Right hindlimb (tissue), 1 donor: ENCODE measurements around the gene C14orf180.
A peak's percentile ranks its signal among the peaks of the same experiment; 100 is the strongest.

Source experiments
- DNase-seq: peaks from one replicate; pipeline ENCODE4 v3.0.0-alpha.2; 2018

Gene C14orf180

DNA sequence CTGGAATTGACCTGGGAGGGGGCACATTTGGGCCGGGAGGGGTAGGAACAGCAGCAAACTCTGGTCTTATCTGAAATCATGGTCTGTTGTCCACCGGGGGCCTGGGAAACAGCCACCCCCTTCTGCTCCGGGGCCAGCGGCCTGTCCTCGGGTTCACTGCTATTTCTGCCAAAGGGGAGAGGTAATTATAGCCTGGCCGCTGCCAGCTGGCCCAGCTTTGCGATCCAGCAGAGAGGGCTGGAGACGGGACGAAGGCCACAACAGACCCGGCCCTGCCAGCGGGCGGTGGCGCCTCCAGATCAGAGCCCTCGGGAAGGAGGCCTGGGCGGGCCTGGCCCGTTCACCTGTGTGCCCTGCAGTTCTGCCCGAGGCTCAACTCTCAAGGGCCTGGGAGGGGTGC is at the start of gene C14orf180:
TSS of gene C14orf180 (plus strand) at position 258 of the 400 bp plus-strand sequence. CDS start 6,667 bp downstream, outside the sequence.
- DNase-seq = peak; percentile 69

DNA sequence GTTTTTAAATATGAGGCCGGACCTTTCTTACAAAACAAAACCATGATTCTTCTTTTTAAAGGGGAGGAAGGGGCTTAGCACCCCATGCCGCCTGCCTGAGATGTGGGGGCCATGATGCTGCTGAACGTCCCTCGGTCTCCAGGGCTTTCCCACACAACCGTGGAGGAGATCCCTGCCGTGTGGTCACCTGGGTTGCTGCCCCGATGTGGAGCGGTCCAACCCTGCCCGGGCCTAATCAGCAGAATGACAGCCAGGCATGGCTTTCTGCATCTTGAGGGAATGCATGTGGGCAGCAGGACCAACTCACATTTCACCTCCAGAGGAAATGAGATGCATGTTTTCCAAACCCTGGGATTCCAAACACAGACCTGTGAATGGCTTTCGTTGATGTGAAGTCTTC is 48.9 kb upstream of the C14orf180 start:
- DNase-seq = no peak

DNA sequence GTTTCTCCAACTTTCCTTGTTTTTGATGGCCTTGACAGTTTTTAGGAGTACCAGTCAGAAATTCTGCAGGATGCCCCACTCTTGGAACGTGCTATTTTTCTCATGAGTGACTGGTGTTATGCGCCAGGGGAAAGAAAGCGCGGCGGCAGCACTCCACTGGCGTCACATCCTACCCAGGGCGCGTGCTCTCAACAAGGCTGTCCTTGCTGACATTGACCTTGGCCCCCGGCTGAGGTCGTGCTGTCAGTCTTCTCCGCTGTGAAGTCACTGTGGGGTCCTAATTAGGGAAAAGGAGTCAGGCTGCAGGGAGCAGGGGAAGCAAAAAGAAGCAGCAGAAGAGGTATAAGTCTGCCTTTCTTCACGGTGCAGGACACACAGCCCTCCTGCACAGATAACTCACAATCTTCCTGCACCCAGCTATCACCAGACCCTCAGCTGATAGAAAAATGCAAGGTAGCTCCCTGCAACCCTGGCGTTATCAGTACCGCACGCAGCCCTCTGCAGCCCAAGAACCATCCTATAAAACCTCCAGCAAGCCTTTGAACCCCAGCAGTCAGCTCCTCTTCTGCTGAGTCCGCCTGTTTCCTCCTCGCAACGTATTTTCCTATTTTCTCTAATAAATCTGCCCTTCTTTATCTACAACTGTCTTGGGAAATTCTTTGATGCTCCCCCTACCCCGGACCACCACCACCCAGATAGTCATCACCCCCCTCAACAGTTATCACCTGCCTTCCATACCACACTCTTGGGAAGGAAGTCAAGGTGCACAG is 48.0 kb upstream of the C14orf180 start:
- DNase-seq = no peak

DNA sequence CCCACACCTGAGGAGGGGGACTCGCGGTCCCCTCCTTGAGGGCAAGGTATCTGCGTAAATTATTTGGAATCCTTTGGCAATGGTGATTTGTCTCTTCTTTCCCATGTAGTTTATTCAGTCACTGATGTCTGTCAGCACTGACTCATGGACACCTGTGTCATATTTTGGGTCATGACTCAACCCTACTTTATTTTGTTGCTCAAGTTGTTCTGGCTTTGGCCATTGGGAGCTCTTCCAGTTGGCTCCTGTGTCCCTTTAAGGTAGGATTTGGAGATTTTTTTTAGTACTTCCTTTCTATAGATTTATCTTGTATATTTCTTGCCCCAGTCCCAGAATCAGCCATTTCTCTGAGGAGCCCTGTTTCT is 47.4 kb upstream of the C14orf180 start:
- no peak for DNase-seq

DNA sequence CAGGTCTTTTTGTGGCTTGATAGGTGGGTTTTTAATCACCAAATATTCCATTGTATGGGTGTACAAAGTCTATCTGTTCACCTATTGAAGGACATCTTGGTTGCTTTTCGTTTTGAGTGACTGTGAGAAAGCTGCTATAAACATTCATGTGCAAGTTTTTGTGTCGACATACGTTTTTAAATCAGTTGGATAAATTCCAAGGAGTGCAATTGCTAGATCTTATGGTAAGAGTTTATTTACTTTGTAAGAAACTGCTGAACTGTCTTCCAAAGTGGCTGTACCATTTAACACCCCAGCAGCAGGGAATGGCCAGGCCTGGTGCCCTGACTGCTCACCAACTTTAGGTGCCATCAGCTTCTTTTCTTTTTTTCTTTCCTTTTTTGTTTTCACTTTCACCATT is 45.5 kb upstream of the C14orf180 start:
- DNase-seq = no peak

DNA sequence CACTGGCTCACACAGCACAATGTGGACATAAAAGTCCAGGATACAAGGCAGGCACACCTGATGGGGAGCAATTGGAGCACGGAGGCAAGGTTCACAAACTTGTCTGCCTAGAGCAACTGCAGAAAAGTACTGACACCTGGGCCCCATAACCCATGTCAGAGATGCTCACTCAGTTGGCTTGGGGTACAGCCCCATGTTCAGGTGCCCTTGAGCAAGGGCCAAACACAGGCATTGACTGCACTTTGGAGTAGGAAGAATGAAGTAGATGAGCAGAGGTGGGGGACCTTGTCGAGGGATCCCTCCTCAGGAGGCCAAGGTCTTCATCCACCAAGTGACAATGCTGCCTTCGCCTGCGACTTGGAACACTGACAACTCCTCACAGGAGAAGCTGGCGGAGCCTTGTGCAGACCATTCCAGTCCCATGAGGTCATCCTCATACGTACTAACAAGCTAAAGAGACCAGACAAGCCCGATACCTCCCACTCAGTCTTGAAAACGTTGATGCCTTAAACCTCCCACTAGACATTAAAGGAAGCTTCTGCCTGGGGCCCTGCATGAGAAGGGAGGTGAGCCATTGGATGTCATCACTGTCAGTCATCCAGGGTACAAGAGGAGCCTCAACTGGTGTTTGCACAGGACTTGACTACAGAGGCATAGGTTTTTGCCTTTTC is 42.5 kb upstream of the C14orf180 start:
- DNase-seq = no peak

DNA sequence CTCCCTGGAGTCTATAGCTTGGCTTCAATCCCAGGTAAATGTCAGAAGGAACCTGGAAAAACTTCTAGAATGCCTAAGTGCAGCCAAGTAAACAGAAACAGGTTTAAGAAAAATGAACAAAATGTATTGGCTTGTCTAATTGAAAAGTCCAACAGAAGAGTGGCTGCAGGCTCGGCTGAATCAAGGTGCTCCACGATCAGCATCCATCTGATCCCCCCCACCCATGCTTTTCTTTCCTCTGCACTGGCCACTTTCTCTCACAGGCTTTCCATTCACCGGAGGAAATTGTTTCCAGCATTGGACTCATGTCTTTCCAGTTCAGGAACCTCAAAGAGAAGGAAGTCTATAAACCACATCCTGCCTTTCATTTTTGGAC is 42.0 kb upstream of the C14orf180 start:
- DNase-seq = no peak

DNA sequence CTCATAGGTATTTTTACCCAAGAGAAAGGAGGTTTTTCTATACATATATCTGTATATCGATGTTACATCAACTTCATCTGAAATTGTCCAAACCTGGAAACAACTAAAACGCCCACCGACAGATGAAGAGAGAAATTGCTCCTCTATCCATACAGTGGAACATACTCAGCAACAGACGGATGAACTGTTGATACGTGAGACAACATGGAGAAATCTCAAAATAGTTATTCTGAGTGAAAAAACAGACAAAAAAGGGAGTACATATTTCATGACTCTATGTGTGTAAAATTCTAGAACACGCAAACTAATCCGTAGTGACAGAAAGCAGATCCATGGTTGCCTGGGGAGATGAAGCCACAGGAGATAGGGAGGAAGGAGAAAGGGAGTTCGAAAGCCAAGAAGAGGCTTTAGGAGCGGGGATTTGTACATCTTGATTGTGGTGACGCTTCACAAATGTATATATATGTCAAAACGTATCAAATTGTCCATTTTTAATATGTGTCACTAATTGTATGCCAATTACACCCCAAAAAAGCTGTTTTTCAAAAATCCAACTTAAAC is 37.6 kb upstream of the C14orf180 start:
- DNase-seq = no peak

DNA sequence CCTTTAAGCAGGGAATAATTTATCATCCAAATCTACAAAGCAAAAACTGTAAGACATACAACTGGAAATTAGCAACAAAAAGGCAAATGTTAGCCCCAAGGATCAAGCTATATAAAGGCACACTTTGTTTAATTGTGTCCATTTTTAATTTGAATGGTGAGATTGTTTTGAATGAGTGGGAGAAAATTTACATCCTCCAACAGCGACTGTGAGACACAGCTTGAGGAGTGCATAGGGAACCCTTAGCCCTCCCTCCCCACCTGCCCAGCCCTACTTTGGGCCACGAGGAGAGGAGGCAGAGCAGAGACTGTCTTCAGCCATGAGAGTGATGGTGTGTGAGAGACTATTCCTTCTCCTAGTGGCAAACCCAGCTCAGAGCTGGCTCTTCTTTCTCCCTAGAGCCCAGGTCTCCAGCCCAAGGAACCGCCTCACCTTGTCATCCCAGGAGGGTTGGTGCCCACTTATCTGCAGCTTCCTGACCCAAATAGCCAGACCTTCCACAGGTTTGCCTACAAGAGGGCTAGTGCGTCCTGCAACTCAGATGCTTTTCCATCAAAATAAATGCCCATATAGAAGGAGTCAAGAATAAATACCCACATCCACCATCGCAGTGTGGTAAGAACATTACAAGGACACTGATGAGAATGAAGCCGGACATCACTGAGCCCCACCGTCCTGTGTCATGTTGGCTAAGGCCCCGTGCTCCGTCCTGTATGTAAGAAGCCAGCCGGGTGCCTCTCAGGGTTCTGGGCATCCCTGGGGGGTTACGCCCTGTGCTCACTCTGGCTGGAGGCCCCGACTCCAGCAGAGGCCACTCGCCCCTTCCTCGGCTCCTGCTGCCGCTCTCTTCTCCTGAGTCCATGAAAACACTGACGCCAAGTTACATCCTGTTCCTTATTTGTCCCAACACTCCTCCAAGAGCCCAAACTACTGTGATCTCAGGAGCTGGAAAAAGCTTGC is 36.4 kb upstream of the C14orf180 start:
- DNase-seq = no peak

DNA sequence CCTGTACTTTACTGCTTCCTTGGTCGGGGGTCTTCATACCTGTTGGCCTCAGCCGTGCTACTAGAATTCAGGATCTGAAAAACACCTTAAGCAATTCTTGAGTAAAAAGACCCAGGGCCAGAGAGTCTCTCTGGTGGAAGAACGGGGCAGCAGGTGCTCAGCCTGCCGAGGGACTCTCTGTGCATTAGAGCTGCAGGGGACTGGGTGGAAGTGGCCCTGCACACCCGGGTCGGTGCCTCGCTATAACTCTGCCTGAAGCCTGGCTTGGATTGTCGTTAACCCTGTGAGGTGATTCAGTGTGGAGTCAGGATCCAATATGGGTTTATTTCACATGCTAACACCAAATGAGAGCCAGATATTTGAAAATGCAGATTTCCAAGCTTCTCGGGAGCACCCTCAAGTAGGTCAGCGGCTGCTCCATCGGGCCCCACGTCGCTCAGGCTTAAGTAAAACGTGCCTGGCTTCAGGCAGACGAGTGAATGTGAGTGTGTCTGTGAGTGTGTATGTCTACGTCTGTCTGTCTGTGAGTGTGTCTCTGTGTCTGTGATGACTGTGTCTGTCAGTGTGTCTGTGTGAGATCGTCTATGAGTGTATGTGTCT is 35.1 kb upstream of the C14orf180 start:
- DNase-seq = no peak

DNA sequence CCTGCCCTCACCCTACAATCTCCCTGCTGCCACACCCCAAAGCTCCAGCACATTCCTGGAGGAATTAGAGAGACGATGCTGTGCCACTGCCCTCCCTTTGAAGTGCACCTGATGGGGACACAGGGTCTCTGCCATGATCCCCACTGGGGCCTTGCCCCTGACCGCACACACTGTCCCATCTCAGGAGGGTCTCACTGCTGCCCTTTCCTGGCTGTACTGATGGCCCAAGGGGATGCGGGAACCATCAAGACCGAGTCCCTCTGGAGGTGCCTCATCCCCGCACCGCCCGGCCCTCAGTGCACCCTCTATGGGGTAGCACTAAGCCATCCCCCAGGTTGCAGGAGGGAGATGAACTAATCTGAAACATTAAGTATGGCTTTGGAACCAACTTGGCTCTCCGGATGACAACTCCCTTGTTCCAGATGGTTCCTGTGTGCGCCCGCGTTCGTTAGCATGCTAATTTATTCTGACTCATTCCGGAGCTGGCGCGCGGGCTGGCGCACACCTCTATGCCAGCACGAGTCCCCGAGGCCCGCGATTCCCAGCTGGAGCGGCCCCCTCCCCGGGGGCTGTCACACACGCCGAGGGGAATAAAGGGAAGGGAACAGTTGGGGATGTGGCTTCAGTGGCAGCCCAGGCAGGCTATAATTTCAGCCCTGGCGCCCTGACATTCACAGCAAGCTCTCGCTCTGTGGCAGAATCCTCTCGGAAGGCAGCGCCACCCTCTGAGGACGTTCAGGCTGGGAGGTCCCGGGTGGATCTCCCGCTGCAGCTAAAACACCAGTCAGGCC is 34.2 kb upstream of the C14orf180 start:
- no peak for DNase-seq

DNA sequence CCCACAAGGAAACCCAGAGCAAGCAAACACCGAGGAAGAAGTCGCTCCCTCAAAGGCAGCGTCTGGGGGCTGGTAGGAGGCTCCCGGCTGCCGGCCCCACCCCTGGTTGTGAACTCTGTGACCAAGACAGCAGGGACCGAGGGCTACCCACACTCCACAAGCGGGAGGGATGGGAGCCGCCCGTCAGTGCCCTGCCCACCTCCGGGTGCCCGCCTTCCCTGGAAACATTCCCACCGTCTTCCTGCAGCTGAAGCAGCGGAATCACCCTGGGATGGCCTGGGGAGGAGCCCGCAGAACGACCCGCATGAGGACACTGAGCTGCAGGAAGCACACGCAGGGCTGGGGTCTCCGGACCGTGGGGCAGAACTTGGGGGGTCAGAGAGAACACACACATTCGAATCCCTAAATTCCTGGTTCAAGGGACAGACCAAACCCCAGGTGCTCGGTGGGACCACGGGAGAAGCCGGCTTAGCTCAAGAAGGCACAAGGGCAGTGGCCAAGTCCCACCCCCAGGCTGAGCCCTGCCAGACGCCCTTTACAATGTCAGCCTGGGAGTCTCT is 33.5 kb upstream of the C14orf180 start:
- no peak for DNase-seq

DNA sequence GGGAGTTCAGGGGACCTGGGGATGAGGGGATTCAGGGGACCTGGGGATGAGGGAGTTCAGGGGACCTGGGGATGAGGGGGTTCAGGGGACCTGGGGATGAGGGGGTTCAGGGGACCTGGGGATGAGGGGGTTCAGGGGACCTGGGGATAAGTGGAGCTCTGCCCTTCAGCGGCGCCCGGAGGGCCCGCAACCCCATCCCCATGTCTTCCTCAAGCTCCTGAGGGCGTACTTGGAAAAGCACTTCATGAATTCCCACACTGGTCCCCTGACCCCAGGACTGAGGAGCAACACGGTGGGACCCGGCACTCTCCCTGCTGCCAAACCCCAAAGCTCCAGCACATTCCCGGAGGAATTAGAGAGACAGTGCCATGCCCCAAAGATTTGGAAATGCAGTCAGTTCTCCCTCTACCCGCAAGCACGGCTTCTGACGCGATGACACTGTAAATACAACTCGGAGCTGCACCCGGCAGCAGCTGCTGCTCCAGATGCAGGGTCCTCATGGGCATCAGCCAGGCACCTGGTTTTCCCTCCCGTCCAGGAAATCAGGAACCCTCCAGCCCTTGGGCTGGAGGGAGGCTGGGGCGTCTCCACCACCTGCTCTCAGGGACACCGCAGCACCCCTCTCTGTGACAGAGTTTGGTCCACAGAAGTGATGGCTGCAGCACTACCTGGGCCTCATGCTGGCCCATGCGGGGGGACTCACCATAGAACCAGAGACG is 32.8 kb upstream of the C14orf180 start:
- DNase-seq = no peak

DNA sequence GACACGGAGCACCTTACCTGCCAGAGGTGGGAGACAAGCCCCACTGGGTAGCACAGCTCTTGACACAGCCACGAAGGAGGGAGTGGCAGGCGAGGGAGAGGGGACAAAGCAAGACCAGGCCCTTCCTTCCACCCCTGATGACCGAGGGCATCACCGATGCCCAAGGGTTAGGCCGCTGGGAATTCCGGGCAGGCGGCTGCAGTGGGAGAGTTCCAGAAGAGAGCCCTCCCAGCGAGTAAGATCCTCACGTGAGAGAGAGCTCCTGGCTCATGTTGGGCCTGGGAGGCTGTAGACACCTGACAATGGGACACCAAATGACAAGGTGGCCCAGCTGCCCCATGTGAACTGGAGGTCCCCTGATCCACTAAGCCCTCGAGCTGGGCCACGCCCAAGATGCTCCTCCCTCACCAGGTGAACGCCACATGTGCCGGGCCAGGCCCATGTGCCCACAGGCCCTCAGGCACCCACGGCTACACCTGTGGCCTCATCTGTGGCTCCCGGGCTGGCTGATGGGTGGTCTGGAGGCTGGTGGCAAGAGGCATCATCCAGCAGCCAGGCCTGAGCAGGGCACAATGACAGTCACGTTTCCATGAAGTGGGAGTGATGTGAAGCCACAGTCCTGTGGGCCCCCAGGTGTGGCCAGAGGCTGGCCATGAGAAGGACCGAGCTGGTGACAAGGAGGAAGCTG is 32.1 kb upstream of the C14orf180 start:
- no peak for DNase-seq

DNA sequence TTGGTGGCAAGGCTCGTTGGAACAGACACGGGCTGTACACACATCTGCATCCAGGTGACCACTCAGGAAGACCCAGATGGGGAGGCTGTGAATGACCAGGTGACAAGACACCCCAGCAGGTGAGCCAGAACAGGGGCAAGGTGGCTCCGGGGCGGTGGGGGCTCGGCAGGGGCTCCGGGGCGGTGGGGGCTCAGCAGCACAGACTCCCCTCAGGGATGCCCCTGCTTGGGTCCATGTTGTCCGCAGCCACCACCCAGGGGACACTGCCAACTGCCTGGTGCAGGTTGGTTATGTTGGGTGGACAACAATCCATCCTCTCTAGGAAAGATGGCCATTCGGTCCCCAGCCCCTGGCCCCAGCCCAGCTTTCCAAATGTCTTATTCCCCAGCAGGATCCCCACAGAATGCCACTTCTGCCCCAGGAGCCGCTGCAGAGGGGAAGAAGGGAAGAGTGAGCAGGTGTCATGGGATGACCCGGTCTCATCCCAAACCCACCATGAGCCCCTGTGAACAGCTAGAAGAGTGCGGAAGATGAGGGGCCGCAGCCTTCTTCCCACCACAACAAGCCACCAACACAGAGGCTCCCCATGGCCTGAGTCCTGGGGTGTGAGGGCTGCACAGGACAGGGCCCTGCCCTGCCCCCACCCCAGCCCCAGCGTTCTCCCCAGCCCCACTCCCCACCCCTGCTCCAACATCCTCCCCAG is 31.4 kb upstream of the C14orf180 start:
- no peak for DNase-seq

DNA sequence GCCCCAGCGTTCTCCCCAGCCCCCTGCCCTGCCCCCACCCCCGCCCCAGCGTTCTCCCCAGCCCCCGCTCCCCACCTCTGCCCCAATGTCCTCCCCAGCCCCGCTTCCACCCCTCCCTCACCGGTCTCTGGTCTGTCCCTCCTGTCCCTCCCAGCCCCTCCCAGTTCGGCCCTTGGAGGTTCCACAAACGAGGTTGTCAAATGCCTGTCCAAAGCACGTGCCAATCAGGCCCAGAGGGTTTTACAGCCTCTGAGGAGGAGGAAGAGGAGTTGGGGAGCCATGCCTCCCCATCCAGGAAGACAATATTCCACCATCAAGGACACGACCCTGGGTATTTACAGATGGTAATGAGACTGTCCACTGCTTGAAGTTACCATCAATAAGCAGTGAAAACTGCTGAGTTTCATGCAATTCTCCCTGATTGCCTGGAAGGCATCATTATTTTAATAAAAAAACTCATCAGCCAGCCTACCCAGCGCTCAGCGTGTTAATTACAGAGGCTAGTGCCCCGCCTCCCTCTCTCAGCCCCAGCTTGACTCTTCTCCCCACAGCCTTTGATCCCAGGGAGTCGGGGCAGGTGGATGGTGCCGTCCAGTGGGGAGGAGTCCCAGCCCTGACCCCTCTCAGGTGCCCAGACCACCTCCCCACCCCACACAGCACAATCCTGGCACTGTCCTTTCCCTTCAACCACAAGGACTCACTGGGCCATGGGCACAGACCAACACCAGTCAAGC is 30.6 kb upstream of the C14orf180 start:
- no peak for DNase-seq

DNA sequence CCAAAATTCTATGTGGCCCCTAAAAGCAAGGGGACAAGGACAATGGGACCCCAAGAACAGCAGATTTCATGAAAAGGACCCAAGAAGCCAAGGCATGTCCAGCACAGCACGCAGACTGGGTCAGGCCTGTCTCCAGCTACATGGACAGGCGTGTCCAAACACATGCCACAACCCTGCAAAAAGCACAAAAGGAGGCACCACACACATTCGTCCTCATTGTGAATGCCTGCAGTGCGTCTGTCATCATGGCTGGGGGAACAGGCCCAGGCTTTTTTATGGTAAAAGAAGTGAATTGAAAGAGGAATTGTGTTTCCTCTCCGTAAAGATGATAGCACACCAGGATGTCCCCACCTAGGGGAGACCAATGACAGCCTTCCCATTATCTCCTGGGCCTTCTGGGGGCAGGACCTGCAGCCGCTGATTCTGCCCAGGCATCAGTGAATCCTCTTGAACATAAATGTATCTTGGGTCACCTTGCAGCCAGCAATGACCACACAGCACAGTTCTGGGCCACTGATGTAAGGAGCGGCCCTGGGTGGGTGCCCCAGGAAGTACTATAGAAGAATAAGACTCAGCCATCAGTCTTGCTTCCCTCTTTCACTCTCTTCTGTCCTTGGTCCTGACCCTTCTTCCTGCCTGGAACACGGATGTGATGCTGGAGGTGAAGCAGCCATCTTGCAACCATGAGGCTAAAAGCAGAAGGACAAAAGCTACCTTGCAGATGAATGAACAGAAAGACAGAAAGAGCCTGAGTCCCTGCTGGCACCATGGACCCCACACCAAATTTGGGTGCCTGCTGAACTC is 29.8 kb upstream of the C14orf180 start:
- no peak for DNase-seq

DNA sequence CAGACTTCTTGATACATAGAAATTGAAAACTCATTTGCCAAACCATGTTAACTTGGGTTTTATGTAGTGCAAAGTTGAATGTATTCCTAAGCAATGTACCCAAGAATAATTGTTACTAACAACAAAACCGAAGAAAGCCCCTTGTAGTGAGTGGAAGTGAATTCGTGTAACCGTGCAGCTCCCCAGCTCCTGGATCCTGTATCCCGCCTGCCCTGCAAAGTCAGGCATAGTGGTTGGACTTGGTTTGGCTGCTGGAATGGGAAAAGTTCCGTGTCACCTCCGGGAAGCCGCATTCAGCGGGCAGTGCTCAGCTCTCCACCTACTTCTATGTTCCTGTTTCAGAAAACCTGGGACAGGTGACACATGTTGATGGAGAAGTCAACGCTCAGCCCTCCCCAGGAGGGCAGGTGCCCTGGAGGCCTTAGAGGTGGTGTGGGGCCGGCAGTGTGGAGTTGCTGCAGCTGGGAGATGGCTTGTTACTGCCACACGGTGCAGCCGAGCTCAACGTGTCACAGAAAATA is 29.2 kb upstream of the C14orf180 start:
- DNase-seq = no peak
